Measurements from ENCODE around the gene SORCS2. TPM values are rescaled to one million over a fixed set of nuclear protein-coding genes. Genes with fewer than 3 reads are reported as not detected.

SORCS2 gene
- total RNA-seq, 2 donors from 2014 or later = not detected

- H3K36me3 Mint-ChIP-seq (ENCODE audit: low read depth) = peaks cover 2% of the 10 kb centered on the region
- no peaks in the 10 kb centered on the region for H3K4me1 Mint-ChIP-seq
- ATAC-seq (no peak), DNase-seq (no peak)
- H3K27me3 Mint-ChIP-seq = peaks cover 81% of the 10 kb centered on the region
- no peaks in the 10 kb centered on the region for H3K9me3 ChIP-seq (ENCODE audit: control insufficient read depth, low read length, poor library complexity, severe bottlenecking)
- no peak overlapping the region for H3K27ac Mint-ChIP-seq
- no peak overlapping the region for H3K4me3 Mint-ChIP-seq
Measured at GRCh38 chr4:7200801-7201200, 8.5 kb downstream of the SORCS2 start.

GRCh38 chr4:7201420-7202305 is 9.3 kb downstream of the SORCS2 start:
- peaks cover 80% of the 10 kb centered on the region for H3K27me3 Mint-ChIP-seq
- H3K9me3 ChIP-seq (ENCODE audit: control insufficient read depth, low read length, poor library complexity, severe bottlenecking) = no peaks in the 10 kb centered on the region
- H3K36me3 Mint-ChIP-seq (ENCODE audit: low read depth) = peaks cover 2% of the 10 kb centered on the region
- DNase-seq (no peak), ATAC-seq (no peak)
- H3K4me3 Mint-ChIP-seq = no peak overlapping the region
- H3K27ac Mint-ChIP-seq = no peak overlapping the region
- no peaks in the 10 kb centered on the region for H3K4me1 Mint-ChIP-seq

- Mint-ChIP-seq H3K36me3 (ENCODE audit: low read depth) (peaks cover under 1% of the 10 kb centered on the region), H3K27me3 (peaks cover 72% of the 10 kb centered on the region), H3K27ac (no peak overlapping the region), H3K4me1 (no peaks in the 10 kb centered on the region), H3K4me3 (no peak overlapping the region)
- ATAC-seq (no peak), DNase-seq (no peak)
- no peaks in the 10 kb centered on the region for H3K9me3 ChIP-seq (ENCODE audit: control insufficient read depth, low read length, poor library complexity, severe bottlenecking)
Measured at GRCh38 chr4:7202411-7202810, 10.1 kb downstream of the SORCS2 start.

GRCh38 chr4:7204656-7205387 is 12.5 kb downstream of the SORCS2 start:
- no peaks in the 10 kb centered on the region for H3K36me3 Mint-ChIP-seq (ENCODE audit: low read depth)
- H3K27me3 Mint-ChIP-seq = peaks cover 59% of the 10 kb centered on the region
- ATAC-seq (no peak), DNase-seq (no peak)
- H3K4me1 Mint-ChIP-seq = no peaks in the 10 kb centered on the region
- no peak overlapping the region for H3K4me3 Mint-ChIP-seq
- H3K9me3 ChIP-seq (ENCODE audit: control insufficient read depth, low read length, poor library complexity, severe bottlenecking) = no peaks in the 10 kb centered on the region
- no peak overlapping the region for H3K27ac Mint-ChIP-seq

GRCh38 chr4:7206385-7206784 is 14.0 kb downstream of the SORCS2 start:
- DNase-seq (no peak), ATAC-seq (no peak)
- Mint-ChIP-seq H3K36me3 (ENCODE audit: low read depth) (no peaks in the 10 kb centered on the region), H3K27me3 (peaks cover 49% of the 10 kb centered on the region), H3K4me3 (no peak overlapping the region), H3K27ac (no peak overlapping the region), H3K4me1 (no peaks in the 10 kb centered on the region)
- no peaks in the 10 kb centered on the region for H3K9me3 ChIP-seq (ENCODE audit: control insufficient read depth, low read length, poor library complexity, severe bottlenecking)

GRCh38 chr4:7206911-7207567 is 14.7 kb downstream of the SORCS2 start:
- Mint-ChIP-seq H3K4me1 (no peaks in the 10 kb centered on the region), H3K4me3 (no peak overlapping the region)

GRCh38 chr4:7207628-7208231 is 15.4 kb downstream of the SORCS2 start:
- Mint-ChIP-seq H3K27me3 (peaks cover 45% of the 10 kb centered on the region), H3K4me1 (no peaks in the 10 kb centered on the region), H3K27ac (no peak overlapping the region), H3K36me3 (ENCODE audit: low read depth) (no peaks in the 10 kb centered on the region), H3K4me3 (no peak overlapping the region)
- no peak for DNase-seq
- ATAC-seq = no peak
- no peaks in the 10 kb centered on the region for H3K9me3 ChIP-seq (ENCODE audit: control insufficient read depth, low read length, poor library complexity, severe bottlenecking)

More at GRCh38 chr4:7206911-7207567, 14.7 kb downstream of the SORCS2 start:
- ATAC-seq = no peak
- no peak overlapping the region for H3K27ac Mint-ChIP-seq
- no peak for DNase-seq
- no peaks in the 10 kb centered on the region for H3K9me3 ChIP-seq (ENCODE audit: control insufficient read depth, low read length, poor library complexity, severe bottlenecking)
- peaks cover 45% of the 10 kb centered on the region for H3K27me3 Mint-ChIP-seq
- no peaks in the 10 kb centered on the region for H3K36me3 Mint-ChIP-seq (ENCODE audit: low read depth)

- no peaks in the 10 kb centered on the region for H3K9me3 ChIP-seq (ENCODE audit: control insufficient read depth, low read length, poor library complexity, severe bottlenecking)
- DNase-seq (no peak), ATAC-seq (no peak)
- no peak overlapping the region for H3K27ac Mint-ChIP-seq
- H3K36me3 Mint-ChIP-seq (ENCODE audit: low read depth) = no peaks in the 10 kb centered on the region
- H3K4me1 Mint-ChIP-seq = no peaks in the 10 kb centered on the region
- H3K4me3 Mint-ChIP-seq = no peak overlapping the region
- H3K27me3 Mint-ChIP-seq = peaks cover 43% of the 10 kb centered on the region
Measured at GRCh38 chr4:7208509-7209451, 16.4 kb downstream of the SORCS2 start.

- H3K27me3 Mint-ChIP-seq = peaks cover 34% of the 10 kb centered on the region
- H3K27ac Mint-ChIP-seq = no peak overlapping the region
- no peak overlapping the region for H3K4me3 Mint-ChIP-seq
- no peak for ATAC-seq
- no peaks in the 10 kb centered on the region for H3K9me3 ChIP-seq (ENCODE audit: control insufficient read depth, low read length, poor library complexity, severe bottlenecking)
- H3K4me1 Mint-ChIP-seq = no peaks in the 10 kb centered on the region
- no peaks in the 10 kb centered on the region for H3K36me3 Mint-ChIP-seq (ENCODE audit: low read depth)
- DNase-seq = no peak
Measured at GRCh38 chr4:7209699-7210098, 17.4 kb downstream of the SORCS2 start.

GRCh38 chr4:7210824-7211223 is 18.5 kb downstream of the SORCS2 start:
- DNase-seq = no peak
- H3K9me3 ChIP-seq (ENCODE audit: control insufficient read depth, low read length, poor library complexity, severe bottlenecking) = no peaks in the 10 kb centered on the region
- H3K4me1 Mint-ChIP-seq = no peaks in the 10 kb centered on the region
- H3K36me3 Mint-ChIP-seq (ENCODE audit: low read depth) = no peaks in the 10 kb centered on the region
- no peak overlapping the region for H3K4me3 Mint-ChIP-seq
- no peak overlapping the region for H3K27ac Mint-ChIP-seq
- no peak for ATAC-seq
- H3K27me3 Mint-ChIP-seq = peaks cover 24% of the 10 kb centered on the region

- peaks cover 30% of the 10 kb centered on the region for H3K27me3 Mint-ChIP-seq
- no peaks in the 10 kb centered on the region for H3K36me3 Mint-ChIP-seq (ENCODE audit: low read depth)
- no peak for DNase-seq
- no peak overlapping the region for H3K4me3 Mint-ChIP-seq
- no peaks in the 10 kb centered on the region for H3K9me3 ChIP-seq (ENCODE audit: control insufficient read depth, low read length, poor library complexity, severe bottlenecking)
- ATAC-seq = no peak
- H3K27ac Mint-ChIP-seq = no peak overlapping the region
- no peaks in the 10 kb centered on the region for H3K4me1 Mint-ChIP-seq
Measured at GRCh38 chr4:7212101-7212674, 19.9 kb downstream of the SORCS2 start.

- Mint-ChIP-seq H3K36me3 (ENCODE audit: low read depth) (no peaks in the 10 kb centered on the region), H3K27ac (no peak overlapping the region), H3K27me3 (peaks cover 36% of the 10 kb centered on the region), H3K4me3 (no peak overlapping the region), H3K4me1 (no peaks in the 10 kb centered on the region)
- DNase-seq = no peak
- no peak for ATAC-seq
- no peaks in the 10 kb centered on the region for H3K9me3 ChIP-seq (ENCODE audit: control insufficient read depth, low read length, poor library complexity, severe bottlenecking)
Measured at GRCh38 chr4:7212921-7213320, 20.6 kb downstream of the SORCS2 start.

Data from T-helper 17 cell (primary cell).